Testis (tissue), 2 donors: ENCODE data around the gene GNRHR.

Experiments used
- POLR2A ChIP-seq: fragments of 450-650 bp; IDR thresholded peaks from one replicate; pipeline ENCODE4 v1.6.1; 2017; ENCODE audit warnings: antibody characterized with exemption, mild to moderate bottlenecking, moderate library complexity
- TF ChIP-seq, protein P1 (sequence below), 3 experiments: fragments of 450-650 bp in 2 of 3; fragments of 200-600 bp in 1 of 3; sonication (generic) in 1 of 3; IDR thresholded peaks; one replicate each; pipeline ENCODE4 v1.5.1; 2016 to 2019; ENCODE audit warnings: antibody characterized with exemption in 3 of 3, mild to moderate bottlenecking in 2 of 3, moderate library complexity in 1 of 3

DNA sequence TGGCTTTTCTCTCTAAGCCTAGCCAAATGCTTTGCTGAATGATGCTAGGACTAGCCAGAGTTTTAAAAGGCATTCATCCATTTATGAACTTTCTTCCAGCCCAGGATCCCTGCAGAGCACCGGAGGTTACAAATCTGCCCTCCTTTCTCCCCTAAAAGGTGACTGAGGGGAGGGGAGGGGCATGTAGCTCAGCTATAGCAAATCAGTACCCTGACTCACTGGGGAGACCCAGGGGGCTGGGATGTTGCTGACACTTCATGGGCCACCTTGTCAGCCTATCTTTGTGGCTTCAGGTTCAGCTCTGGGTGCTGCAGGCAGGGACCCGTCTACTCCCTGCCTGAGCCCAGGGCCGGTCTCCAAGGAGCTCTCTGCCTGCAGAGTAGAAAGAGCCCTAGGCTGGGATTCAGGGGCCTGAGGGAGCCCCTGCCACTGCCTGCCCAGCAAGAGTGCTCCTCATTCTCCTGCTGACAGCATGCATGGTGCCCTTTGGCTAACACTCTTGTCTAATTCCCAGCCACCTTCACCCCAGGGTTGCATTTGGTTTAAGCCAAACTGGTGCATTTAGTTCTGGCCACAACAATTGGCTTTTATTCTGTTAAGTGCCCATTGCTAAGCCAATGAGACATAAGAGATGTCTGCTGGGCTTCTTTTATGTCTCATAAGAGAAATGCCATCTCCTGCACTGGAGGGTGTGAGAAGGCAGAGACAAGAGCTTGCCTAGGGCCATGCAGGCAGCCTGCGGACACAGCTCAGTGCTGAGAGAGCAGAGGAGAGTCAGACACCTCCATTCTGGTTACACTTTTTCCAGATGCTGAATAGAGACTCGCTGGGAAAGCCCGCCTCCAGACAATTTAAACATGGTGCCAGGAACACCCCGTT lies 41.3 kb downstream of the GNRHR start:
- TF ChIP-seq POLR2A, result no peak
- TF ChIP-seq, protein P1, sequence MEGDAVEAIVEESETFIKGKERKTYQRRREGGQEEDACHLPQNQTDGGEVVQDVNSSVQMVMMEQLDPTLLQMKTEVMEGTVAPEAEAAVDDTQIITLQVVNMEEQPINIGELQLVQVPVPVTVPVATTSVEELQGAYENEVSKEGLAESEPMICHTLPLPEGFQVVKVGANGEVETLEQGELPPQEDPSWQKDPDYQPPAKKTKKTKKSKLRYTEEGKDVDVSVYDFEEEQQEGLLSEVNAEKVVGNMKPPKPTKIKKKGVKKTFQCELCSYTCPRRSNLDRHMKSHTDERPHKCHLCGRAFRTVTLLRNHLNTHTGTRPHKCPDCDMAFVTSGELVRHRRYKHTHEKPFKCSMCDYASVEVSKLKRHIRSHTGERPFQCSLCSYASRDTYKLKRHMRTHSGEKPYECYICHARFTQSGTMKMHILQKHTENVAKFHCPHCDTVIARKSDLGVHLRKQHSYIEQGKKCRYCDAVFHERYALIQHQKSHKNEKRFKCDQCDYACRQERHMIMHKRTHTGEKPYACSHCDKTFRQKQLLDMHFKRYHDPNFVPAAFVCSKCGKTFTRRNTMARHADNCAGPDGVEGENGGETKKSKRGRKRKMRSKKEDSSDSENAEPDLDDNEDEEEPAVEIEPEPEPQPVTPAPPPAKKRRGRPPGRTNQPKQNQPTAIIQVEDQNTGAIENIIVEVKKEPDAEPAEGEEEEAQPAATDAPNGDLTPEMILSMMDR (IDR thresholded peaks at IDR 0.05), result no peak
